ENCODE results near the gene TUBAL3. TPM values are rescaled to one million over a fixed set of nuclear protein-coding genes. Genes with fewer than 3 reads are reported as not detected.

TUBAL3 gene
- total RNA-seq, 2 donors from 2014 or later = not detected

DNA sequence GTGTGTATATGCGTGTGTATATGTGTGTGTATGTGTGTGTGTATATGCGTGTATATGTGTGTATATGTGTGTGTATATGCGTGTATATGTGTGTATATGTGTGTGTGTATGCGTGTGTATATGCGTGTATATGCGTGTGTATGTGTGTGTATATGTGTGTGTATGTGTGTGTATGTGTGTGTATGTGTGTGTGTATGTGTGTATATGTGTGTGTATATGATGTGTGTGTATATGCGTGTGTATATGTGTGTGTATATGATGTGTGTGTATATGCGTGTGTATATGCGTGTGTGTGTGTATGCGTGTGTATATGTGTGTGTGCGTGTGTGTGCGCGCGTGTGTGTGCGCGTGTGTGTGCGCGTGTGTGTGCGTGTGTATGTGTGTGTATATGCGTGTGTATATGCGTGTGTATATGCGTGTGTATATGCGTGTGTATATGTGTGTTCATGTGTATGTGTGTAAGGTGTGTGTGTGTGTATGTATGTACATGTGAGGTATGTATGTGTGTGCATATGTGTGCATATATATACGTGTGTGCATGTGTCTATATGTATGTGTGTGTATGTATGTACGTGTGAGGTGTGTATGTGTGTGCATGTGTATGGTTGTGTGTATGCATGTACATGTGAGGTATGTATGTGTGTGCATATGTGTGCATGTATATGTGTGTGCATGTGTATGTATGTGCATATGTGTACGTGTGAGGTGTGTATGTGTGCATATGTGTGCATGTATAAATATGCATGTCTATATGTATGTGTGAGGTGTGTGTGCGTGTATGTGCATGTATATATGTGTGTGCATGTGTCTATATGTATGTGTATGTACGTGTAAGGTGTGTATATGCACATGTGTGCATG lies 33.9 kb downstream of the TUBAL3 start:
- Histone ChIP-seq H3K9ac (ENCODE audit: extremely low read depth, low read length, poor library complexity, severe bottlenecking) (no peak overlapping the region), H3K27me3 (ENCODE audit: control insufficient read depth, insufficient read depth, low read length, poor library complexity, severe bottlenecking) (no peaks in the 10 kb centered on the region), H3K36me3 (ENCODE audit: control insufficient read depth, insufficient read depth, low read length) (no peaks in the 10 kb centered on the region), H3K4me3 (ENCODE audit: low read length) (no peak overlapping the region), H3K9me3 (ENCODE audit: control insufficient read depth, low read length) (peaks cover 15% of the 10 kb centered on the region), H3K4me1 (ENCODE audit: control insufficient read depth, insufficient read depth, low read length) (no peaks in the 10 kb centered on the region), H3K27ac (ENCODE audit: low read depth, low read length) (no peak overlapping the region)
- TF ChIP-seq, protein P1, sequence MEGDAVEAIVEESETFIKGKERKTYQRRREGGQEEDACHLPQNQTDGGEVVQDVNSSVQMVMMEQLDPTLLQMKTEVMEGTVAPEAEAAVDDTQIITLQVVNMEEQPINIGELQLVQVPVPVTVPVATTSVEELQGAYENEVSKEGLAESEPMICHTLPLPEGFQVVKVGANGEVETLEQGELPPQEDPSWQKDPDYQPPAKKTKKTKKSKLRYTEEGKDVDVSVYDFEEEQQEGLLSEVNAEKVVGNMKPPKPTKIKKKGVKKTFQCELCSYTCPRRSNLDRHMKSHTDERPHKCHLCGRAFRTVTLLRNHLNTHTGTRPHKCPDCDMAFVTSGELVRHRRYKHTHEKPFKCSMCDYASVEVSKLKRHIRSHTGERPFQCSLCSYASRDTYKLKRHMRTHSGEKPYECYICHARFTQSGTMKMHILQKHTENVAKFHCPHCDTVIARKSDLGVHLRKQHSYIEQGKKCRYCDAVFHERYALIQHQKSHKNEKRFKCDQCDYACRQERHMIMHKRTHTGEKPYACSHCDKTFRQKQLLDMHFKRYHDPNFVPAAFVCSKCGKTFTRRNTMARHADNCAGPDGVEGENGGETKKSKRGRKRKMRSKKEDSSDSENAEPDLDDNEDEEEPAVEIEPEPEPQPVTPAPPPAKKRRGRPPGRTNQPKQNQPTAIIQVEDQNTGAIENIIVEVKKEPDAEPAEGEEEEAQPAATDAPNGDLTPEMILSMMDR (conservative IDR thresholded peaks at IDR 0.05) = no peak
- Mint-ChIP-seq H3K27me3 (ENCODE audit: insufficient read depth) (no peaks in the 10 kb centered on the region), H3K27ac (no peak overlapping the region), H3K9me3 (peaks cover 14% of the 10 kb centered on the region), H3K36me3 (ENCODE audit: low read depth) (no peaks in the 10 kb centered on the region), H3K4me3 (no peak overlapping the region), H3K4me1 (no peaks in the 10 kb centered on the region)
- no peak for DNase-seq
- WGBS, 2 experiments (ENCODE audit: insufficient coverage in 1 of 2, insufficient read length in 1 of 2) = 85 to 89% methylated on average over 27 to 28 of the region's 28 CpGs

DNA sequence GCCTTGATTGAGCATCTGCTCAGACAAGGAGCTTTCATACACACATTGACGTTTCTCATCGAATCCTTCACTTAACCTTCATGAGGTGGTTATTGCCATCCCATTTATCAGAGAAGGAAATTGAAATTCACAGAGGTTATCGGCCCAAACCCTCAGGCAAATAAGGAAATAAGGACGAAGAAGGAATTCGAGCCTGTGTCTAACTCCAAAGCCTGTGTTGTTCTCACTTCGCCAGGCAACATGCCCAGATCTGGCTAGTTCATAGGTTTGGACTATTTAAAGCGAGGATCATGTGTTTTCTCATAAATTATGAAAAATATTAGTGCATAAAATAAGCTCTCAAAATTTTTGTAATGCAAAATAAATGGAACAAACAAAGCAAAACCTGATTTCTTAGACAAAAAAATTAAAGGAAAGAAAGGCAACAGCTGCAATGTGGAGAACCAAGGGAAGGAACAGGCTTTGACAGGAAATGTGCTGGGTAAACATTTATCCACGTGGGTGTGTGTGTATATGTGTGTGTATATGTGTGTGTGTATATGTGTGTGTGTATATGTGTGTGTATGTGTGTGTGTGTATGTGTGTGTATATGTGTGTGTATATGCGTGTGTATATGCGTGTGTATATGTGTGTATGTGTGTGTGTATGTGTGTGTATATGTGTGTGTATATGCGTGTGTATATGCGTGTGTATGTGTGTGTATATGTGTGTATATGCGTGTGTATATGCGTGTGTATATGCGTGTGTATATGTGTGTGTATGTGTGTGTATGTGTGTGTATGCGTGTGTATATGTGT lies 35.1 kb downstream of the TUBAL3 start:
- no peaks in the 10 kb centered on the region for H3K4me1 ChIP-seq (ENCODE audit: control insufficient read depth, insufficient read depth, low read length)
- Mint-ChIP-seq H3K27ac (no peak overlapping the region), H3K4me3 (no peak overlapping the region), H3K4me1 (no peaks in the 10 kb centered on the region), H3K27me3 (ENCODE audit: insufficient read depth) (no peaks in the 10 kb centered on the region), H3K36me3 (ENCODE audit: low read depth) (no peaks in the 10 kb centered on the region), H3K9me3 (peaks cover 14% of the 10 kb centered on the region)
- no peak overlapping the region for H3K27ac ChIP-seq (ENCODE audit: low read depth, low read length)
- H3K36me3 ChIP-seq (ENCODE audit: control insufficient read depth, insufficient read depth, low read length) = no peaks in the 10 kb centered on the region
- no peak overlapping the region for H3K4me3 ChIP-seq (ENCODE audit: low read length)
- H3K9ac ChIP-seq (ENCODE audit: extremely low read depth, low read length, poor library complexity, severe bottlenecking) = no peak overlapping the region
- WGBS, 2 experiments (ENCODE audit: insufficient coverage in 1 of 2, insufficient read length in 1 of 2) = 87 to 89% methylated on average over 12 to 16 of the region's 16 CpGs
- no peak for DNase-seq
- H3K9me3 ChIP-seq (ENCODE audit: control insufficient read depth, low read length) = peaks cover 15% of the 10 kb centered on the region
- no peaks in the 10 kb centered on the region for H3K27me3 ChIP-seq (ENCODE audit: control insufficient read depth, insufficient read depth, low read length, poor library complexity, severe bottlenecking)
- TF ChIP-seq, protein P1 (conservative IDR thresholded peaks at IDR 0.05) = no peak

DNA sequence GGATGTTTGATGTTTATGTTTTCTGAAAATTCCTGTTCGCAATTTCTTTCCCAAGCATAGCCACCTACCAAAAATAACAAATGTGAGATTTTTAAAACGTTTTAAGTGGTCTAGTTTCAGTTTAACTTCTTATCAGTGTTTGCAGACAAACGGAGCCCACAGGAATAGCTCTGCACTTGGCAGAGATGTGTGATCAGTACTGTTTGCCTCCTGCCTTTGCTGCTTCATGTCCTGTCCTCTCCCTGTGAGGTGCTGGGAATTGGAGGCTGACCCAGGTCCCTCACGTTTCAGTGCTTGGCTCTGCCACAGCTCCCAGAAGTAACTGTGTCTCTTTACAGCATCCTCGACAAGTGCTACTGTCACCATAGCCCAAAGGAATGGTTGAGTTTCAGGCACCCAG lies 38.7 kb downstream of the TUBAL3 start:
- Histone ChIP-seq H3K36me3 (ENCODE audit: control insufficient read depth, insufficient read depth, low read length) (no peaks in the 10 kb centered on the region), H3K27ac (ENCODE audit: low read depth, low read length) (no peak overlapping the region), H3K9me3 (ENCODE audit: control insufficient read depth, low read length) (peaks cover 13% of the 10 kb centered on the region), H3K4me3 (ENCODE audit: low read length) (no peak overlapping the region), H3K9ac (ENCODE audit: extremely low read depth, low read length, poor library complexity, severe bottlenecking) (no peak overlapping the region), H3K4me1 (ENCODE audit: control insufficient read depth, insufficient read depth, low read length) (no peaks in the 10 kb centered on the region), H3K27me3 (ENCODE audit: control insufficient read depth, insufficient read depth, low read length, poor library complexity, severe bottlenecking) (no peaks in the 10 kb centered on the region)
- Mint-ChIP-seq H3K27me3 (ENCODE audit: insufficient read depth) (no peaks in the 10 kb centered on the region), H3K27ac (no peak overlapping the region), H3K36me3 (ENCODE audit: low read depth) (no peaks in the 10 kb centered on the region), H3K4me1 (no peaks in the 10 kb centered on the region), H3K9me3 (peaks cover 8% of the 10 kb centered on the region), H3K4me3 (no peak overlapping the region)
- TF ChIP-seq, protein P1 (conservative IDR thresholded peaks at IDR 0.05) = no peak
- no peak for DNase-seq
- 76 to 79% methylated on average over 4 to 5 of the region's 5 CpGs for WGBS, 2 experiments (ENCODE audit: insufficient coverage in 1 of 2, insufficient read length in 1 of 2)
